Keratinocyte (primary cell): Measurements from ENCODE around the gene CDC42. TPM values are rescaled to one million over a fixed set of nuclear protein-coding genes. Genes with fewer than 3 reads are reported as not detected.

Source experiments
- DNase-seq: peaks from one replicate; pipeline ENCODE4 v3.0.0-alpha.2; 2011; ENCODE audit warnings: low read depth, missing footprints, low spot score
- FAIRE-seq: peaks from 2 replicates; lab custom pipeline; 2011; peaks lifted over from hg19 to GRCh38; lab: Jason Lieb, UNC
- H2AFZ ChIP-seq: 2 replicates; pipeline ENCODE4 v1.6.0; 2012; ENCODE audit warnings: low read length, control low read depth, inconsistent platforms; ENCODE audit not compliant: control insufficient read depth
- H3K27ac ChIP-seq: 2 replicates; pipeline ENCODE4 v1.5.1; 2011; ENCODE audit warnings: low read length; ENCODE audit not compliant: control insufficient read depth, insufficient read depth
- H3K27me3 ChIP-seq: 3 replicates; pipeline ENCODE4 v1.6.0; 2011; ENCODE audit warnings: low read length; ENCODE audit not compliant: control insufficient read depth, insufficient read depth; ENCODE audit errors: extremely low read depth
- H3K36me3 ChIP-seq, 2 experiments: 2 replicates in 1 of 2; 3 replicates in 1 of 2; pipeline ENCODE4 v1.5.1; 2011; ENCODE audit warnings: low read length in 2 of 2, mild to moderate bottlenecking in 1 of 2; ENCODE audit not compliant: control insufficient read depth in 2 of 2, insufficient read depth in 2 of 2; ENCODE audit errors: extremely low read depth in 1 of 2
- H3K4me1 ChIP-seq: 3 replicates; pipeline ENCODE4 v1.5.1; 2011; ENCODE audit warnings: low read length; ENCODE audit not compliant: control insufficient read depth, insufficient read depth; ENCODE audit errors: extremely low read depth
- H3K4me2 ChIP-seq: 3 replicates; pipeline ENCODE4 v1.6.0; 2011; ENCODE audit warnings: low read depth, low read length; ENCODE audit not compliant: control insufficient read depth, insufficient read depth; ENCODE audit errors: extremely low read depth
- H3K4me3 ChIP-seq, 3 experiments: fragments of 200-600 bp in 1 of 3; sonication (generic) in 1 of 3; 2 replicates in 2 of 3; 3 replicates in 1 of 3; pipeline ENCODE4 v1.5.1; 2011 to 2016; ENCODE audit warnings: low read length in 3 of 3, mild to moderate bottlenecking in 3 of 3, control low read depth in 2 of 3, inconsistent platforms in 1 of 3, low read depth in 1 of 3, mixed read lengths in 1 of 3, mixed run types in 1 of 3, moderate library complexity in 1 of 3; ENCODE audit not compliant: control insufficient read depth in 2 of 3, insufficient read depth in 2 of 3; ENCODE audit errors: extremely low read depth in 1 of 3
- H3K79me2 ChIP-seq: 2 replicates; pipeline ENCODE4 v1.6.0; 2012; ENCODE audit warnings: low read length; ENCODE audit not compliant: control insufficient read depth, insufficient read depth
- H3K9ac ChIP-seq: 3 replicates; pipeline ENCODE4 v1.6.0; 2011; ENCODE audit warnings: low read length; ENCODE audit not compliant: control insufficient read depth, insufficient read depth; ENCODE audit errors: extremely low read depth
- H3K9me1 ChIP-seq: 3 replicates; pipeline ENCODE4 v1.6.0; 2011; ENCODE audit warnings: low read length; ENCODE audit not compliant: control insufficient read depth, insufficient read depth; ENCODE audit errors: extremely low read depth
- H3K9me3 ChIP-seq: 2 replicates; pipeline ENCODE4 v1.5.1; 2012; ENCODE audit warnings: low read depth, low read length; ENCODE audit not compliant: control insufficient read depth
- H4K20me1 ChIP-seq: 3 replicates; pipeline ENCODE4 v1.6.0; 2011; ENCODE audit warnings: low read length; ENCODE audit not compliant: control insufficient read depth, insufficient read depth; ENCODE audit errors: extremely low read depth
- EZH2 ChIP-seq: IDR thresholded peaks from one replicate; pipeline ENCODE4 v1.6.1; 2012; ENCODE audit warnings: inconsistent platforms, mild to moderate bottlenecking, low read length, moderate library complexity
- dilution Hi-C: fragments of 300-500 bp; cut with MboI; formaldehyde crosslinking; loops from one replicate; pipeline ENCODE4 v1.7.0; 2020; ENCODE audit warnings: low sequenced_read_pairs; ENCODE audit not compliant: extremely low pct_ligation_motif_present
- polyA plus RNA-seq, 5 experiments: library from polyadenylated mRNA; depleted of rRNA in 3 of 5; stranded (reverse) in 3 of 5; stranded (forward) in 1 of 5; unstranded in 1 of 5; fragments of >200 nt; gene quantifications; 1 replicate in 1 of 5; 2 replicates in 3 of 5; 3 replicates in 1 of 5; pipeline versions ENCODE4 v1.2.1 to v1.2.3, GENCODE V29; 2011 to 2012; ENCODE audit warnings: missing spikeins in 2 of 5, low read depth in 1 of 5, low replicate concordance in 1 of 5
- TF ChIP-seq, protein P1 (sequence below), 3 experiments: IDR thresholded peaks in 1 of 3; conservative IDR thresholded peaks in 1 of 3; optimal IDR thresholded peaks in 1 of 3; 2 replicates in 2 of 3; 3 replicates in 1 of 3; pipeline versions ENCODE3 to v1.5.1; 2011; ENCODE audit warnings: low read length in 3 of 3, mild to moderate bottlenecking in 3 of 3, moderate library complexity in 2 of 3, control low read depth in 1 of 3, inconsistent platforms in 1 of 3; ENCODE audit not compliant: insufficient read depth in 2 of 3; ENCODE audit errors: extremely low read depth in 1 of 3

The CDC42 gene
- polyA plus RNA-seq, 1 donor (not counting 4 experiments of a cell fraction or from before 2014, with no cell fraction given) = 499 TPM

DNA sequence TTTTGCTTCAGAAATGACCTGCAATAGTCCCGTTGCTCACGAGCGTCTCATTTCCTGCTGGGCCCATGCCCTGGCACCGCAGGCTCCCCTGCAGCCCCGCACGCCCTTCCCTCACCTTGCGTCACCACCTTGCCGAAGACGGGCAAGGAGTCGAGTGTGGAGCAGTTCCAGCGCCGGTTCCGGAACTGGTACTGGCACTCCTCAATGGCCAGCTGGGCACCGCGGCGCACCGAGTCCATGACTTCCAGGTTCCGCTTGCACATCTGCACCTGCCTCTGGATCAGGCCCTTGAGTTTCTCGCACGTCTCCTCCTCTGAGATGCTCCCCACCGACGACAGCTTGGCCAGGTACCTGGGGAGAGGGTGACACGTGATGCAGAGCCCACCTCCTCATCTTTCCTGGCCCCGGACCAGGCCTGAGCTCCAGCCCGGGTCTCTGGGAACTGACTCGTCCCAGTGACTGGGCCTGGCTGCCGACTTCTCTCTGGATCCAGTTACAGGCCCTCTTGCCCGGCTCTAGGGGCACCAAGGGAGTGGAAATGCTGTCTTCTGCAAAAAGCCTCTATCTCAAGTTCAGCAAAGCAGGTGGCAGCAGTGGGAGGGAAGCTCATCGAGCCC lies 77.1 kb downstream of the CDC42 start:
- H3K4me2 ChIP-seq = no peak overlapping the region
- H3K9me1 ChIP-seq = no peaks in the 10 kb centered on the region
- H3K4me3 ChIP-seq = no peak overlapping the region
- H3K9me3 ChIP-seq = no peaks in the 10 kb centered on the region
- H2AFZ ChIP-seq = no peak overlapping the region
- dilution Hi-C loops = no loop called here
- H3K27ac ChIP-seq = no peak overlapping the region
- no peaks in the 10 kb centered on the region for H3K36me3 ChIP-seq
- DNase-seq (no peak), FAIRE-seq (no peak)
- H3K9ac ChIP-seq = no peak overlapping the region
- H3K4me1 ChIP-seq = peaks cover 6% of the 10 kb centered on the region
- H3K79me2 ChIP-seq = no peaks in the 10 kb centered on the region
- TF ChIP-seq EZH2 = no peak
- peaks cover 24% of the 10 kb centered on the region for H3K27me3 ChIP-seq
- H4K20me1 ChIP-seq = peaks cover 6% of the 10 kb centered on the region

DNA sequence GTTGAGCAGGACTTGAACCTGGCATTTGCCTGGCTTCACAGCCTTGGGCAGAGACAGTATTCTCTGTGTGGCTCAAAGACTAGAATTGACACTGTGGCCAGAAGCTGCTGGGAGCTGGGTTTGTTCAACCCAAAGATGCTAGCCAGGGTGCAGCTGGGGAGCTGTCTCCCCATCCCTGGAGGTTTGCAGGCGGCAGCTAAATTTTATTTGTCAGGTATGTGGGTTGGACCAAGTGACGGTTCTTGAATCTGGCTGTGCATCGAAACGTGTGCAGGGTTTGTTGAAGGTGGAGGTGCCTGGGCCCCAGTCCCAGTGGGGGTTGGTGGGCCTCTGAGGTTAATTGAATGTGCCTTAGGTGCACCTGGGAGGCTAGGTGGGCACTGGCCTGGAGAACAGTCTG lies 78.6 kb downstream of the CDC42 start:
- no peak overlapping the region for H2AFZ ChIP-seq
- no peak overlapping the region for H3K4me2 ChIP-seq
- H3K36me3 ChIP-seq = no peaks in the 10 kb centered on the region
- FAIRE-seq = no peak
- no peaks in the 10 kb centered on the region for H3K9me1 ChIP-seq
- no peak for TF ChIP-seq EZH2
- TF ChIP-seq, protein P1, sequence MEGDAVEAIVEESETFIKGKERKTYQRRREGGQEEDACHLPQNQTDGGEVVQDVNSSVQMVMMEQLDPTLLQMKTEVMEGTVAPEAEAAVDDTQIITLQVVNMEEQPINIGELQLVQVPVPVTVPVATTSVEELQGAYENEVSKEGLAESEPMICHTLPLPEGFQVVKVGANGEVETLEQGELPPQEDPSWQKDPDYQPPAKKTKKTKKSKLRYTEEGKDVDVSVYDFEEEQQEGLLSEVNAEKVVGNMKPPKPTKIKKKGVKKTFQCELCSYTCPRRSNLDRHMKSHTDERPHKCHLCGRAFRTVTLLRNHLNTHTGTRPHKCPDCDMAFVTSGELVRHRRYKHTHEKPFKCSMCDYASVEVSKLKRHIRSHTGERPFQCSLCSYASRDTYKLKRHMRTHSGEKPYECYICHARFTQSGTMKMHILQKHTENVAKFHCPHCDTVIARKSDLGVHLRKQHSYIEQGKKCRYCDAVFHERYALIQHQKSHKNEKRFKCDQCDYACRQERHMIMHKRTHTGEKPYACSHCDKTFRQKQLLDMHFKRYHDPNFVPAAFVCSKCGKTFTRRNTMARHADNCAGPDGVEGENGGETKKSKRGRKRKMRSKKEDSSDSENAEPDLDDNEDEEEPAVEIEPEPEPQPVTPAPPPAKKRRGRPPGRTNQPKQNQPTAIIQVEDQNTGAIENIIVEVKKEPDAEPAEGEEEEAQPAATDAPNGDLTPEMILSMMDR (optimal IDR thresholded peaks at IDR 0.05 in 1 of 3, IDR thresholded peaks at IDR 0.05 in 1 of 3, conservative IDR thresholded peaks at IDR 0.05 in 1 of 3; ENCODE audit: extremely low read depth in 1 of 3, insufficient read depth in 2 of 3, low read length in 3 of 3) = no peak
- H3K27ac ChIP-seq = no peak overlapping the region
- peaks cover 3% of the 10 kb centered on the region for H4K20me1 ChIP-seq
- H3K9ac ChIP-seq = no peak overlapping the region
- no peak for DNase-seq
- peaks cover 6% of the 10 kb centered on the region for H3K4me1 ChIP-seq
- dilution Hi-C loops = no loop called here
- no peak overlapping the region for H3K4me3 ChIP-seq
- no peaks in the 10 kb centered on the region for H3K79me2 ChIP-seq
- H3K27me3 ChIP-seq = peaks cover 24% of the 10 kb centered on the region
- H3K9me3 ChIP-seq = no peaks in the 10 kb centered on the region
